Stimulated activated memory B cell treated with anti-CD40 and anti-IgM and Interleukin-4, amounts not matched to agents 10 μg/mL and 1 μg/mL and 100 μg/mL, for 72 hours (primary cell): ENCODE measurements around the gene SHISA6.

Experiments used
- ATAC-seq: fragments of 150-1000 bp; cut with Tn5 transposase; 2 replicates; pipeline ENCODE4 v1.10.0; 2021
- H3K27ac Mint-ChIP-seq: one replicate; pipeline ENCODE4 v1.8.0; 2022; ENCODE audit warnings: mild to moderate bottlenecking, mixed read lengths
- H3K27me3 Mint-ChIP-seq: one replicate; pipeline ENCODE4 v1.8.0; 2022; ENCODE audit warnings: mixed read lengths
- H3K36me3 Mint-ChIP-seq: one replicate; pipeline ENCODE4 v1.8.0; 2022; ENCODE audit warnings: mixed read lengths
- H3K4me1 Mint-ChIP-seq: one replicate; pipeline ENCODE4 v1.8.0; 2022; ENCODE audit warnings: mixed read lengths
- H3K4me3 Mint-ChIP-seq: one replicate; pipeline ENCODE4 v1.8.0; 2022; ENCODE audit warnings: mild to moderate bottlenecking, moderate library complexity, mixed read lengths
- H3K9me3 Mint-ChIP-seq: one replicate; pipeline ENCODE4 v1.8.0; 2022; ENCODE audit warnings: mixed read lengths

SHISA6 gene

GRCh38 chr17:11467639-11468038 lies 226.6 kb downstream of the SHISA6 start:
- H3K27me3 Mint-ChIP-seq, result no peaks in the 10 kb centered on the region
- ATAC-seq, result no peak
- no peaks in the 10 kb centered on the region for H3K36me3 Mint-ChIP-seq

GRCh38 chr17:11485336-11486100 lies 244.5 kb downstream of the SHISA6 start:
- Mint-ChIP-seq H3K27me3 (no peaks in the 10 kb centered on the region), H3K9me3 (peaks cover 7% of the 10 kb centered on the region), H3K4me1 (no peaks in the 10 kb centered on the region), H3K4me3 (no peak overlapping the region), H3K36me3 (no peaks in the 10 kb centered on the region), H3K27ac (no peak overlapping the region)
- ATAC-seq, result no peak

More at GRCh38 chr17:11467639-11468038, 226.6 kb downstream of the SHISA6 start:
- Mint-ChIP-seq H3K9me3 (peaks cover 5% of the 10 kb centered on the region), H3K4me1 (no peaks in the 10 kb centered on the region), H3K27ac (no peak overlapping the region), H3K4me3 (no peak overlapping the region)

- H3K36me3 Mint-ChIP-seq, result no peaks in the 10 kb centered on the region
- H3K4me3 Mint-ChIP-seq, result no peak overlapping the region
- ATAC-seq, result no peak
- no peaks in the 10 kb centered on the region for H3K4me1 Mint-ChIP-seq
- H3K27me3 Mint-ChIP-seq, result no peaks in the 10 kb centered on the region
- H3K9me3 Mint-ChIP-seq, result peaks cover 7% of the 10 kb centered on the region
- H3K27ac Mint-ChIP-seq, result no peak overlapping the region
Measured at GRCh38 chr17:11486101-11486867, 245.3 kb downstream of the SHISA6 start.

GRCh38 chr17:11486868-11487310 lies 245.9 kb downstream of the SHISA6 start:
- Mint-ChIP-seq H3K27ac (no peak overlapping the region), H3K4me3 (no peak overlapping the region), H3K27me3 (no peaks in the 10 kb centered on the region), H3K36me3 (no peaks in the 10 kb centered on the region), H3K9me3 (peaks cover 7% of the 10 kb centered on the region), H3K4me1 (no peaks in the 10 kb centered on the region)
- ATAC-seq, result no peak

GRCh38 chr17:11487469-11487868 lies 246.5 kb downstream of the SHISA6 start:
- Mint-ChIP-seq H3K27me3 (no peaks in the 10 kb centered on the region), H3K4me1 (no peaks in the 10 kb centered on the region), H3K27ac (no peak overlapping the region), H3K36me3 (no peaks in the 10 kb centered on the region), H3K9me3 (peaks cover 7% of the 10 kb centered on the region), H3K4me3 (no peak overlapping the region)
- ATAC-seq, result no peak

- H3K4me1 Mint-ChIP-seq, result no peaks in the 10 kb centered on the region
- H3K27me3 Mint-ChIP-seq, result no peaks in the 10 kb centered on the region
- no peak overlapping the region for H3K27ac Mint-ChIP-seq
- H3K9me3 Mint-ChIP-seq, result peaks cover 7% of the 10 kb centered on the region
- ATAC-seq, result no peak
- no peak overlapping the region for H3K4me3 Mint-ChIP-seq
- H3K36me3 Mint-ChIP-seq, result no peaks in the 10 kb centered on the region
Measured at GRCh38 chr17:11488407-11488806, 247.4 kb downstream of the SHISA6 start.

GRCh38 chr17:11490171-11490755 lies 249.2 kb downstream of the SHISA6 start:
- peaks cover 9% of the 10 kb centered on the region for H3K9me3 Mint-ChIP-seq

GRCh38 chr17:11492511-11492910 lies 251.5 kb downstream of the SHISA6 start:
- ATAC-seq, result no peak
- no peak overlapping the region for H3K27ac Mint-ChIP-seq
- no peaks in the 10 kb centered on the region for H3K4me1 Mint-ChIP-seq
- no peaks in the 10 kb centered on the region for H3K27me3 Mint-ChIP-seq
- no peak overlapping the region for H3K4me3 Mint-ChIP-seq
- no peaks in the 10 kb centered on the region for H3K36me3 Mint-ChIP-seq
- peaks cover 9% of the 10 kb centered on the region for H3K9me3 Mint-ChIP-seq

More at GRCh38 chr17:11490171-11490755, 249.2 kb downstream of the SHISA6 start:
- Mint-ChIP-seq H3K27ac (no peak overlapping the region), H3K27me3 (no peaks in the 10 kb centered on the region), H3K36me3 (no peaks in the 10 kb centered on the region), H3K4me3 (no peak overlapping the region), H3K4me1 (no peaks in the 10 kb centered on the region)
- no peak for ATAC-seq

GRCh38 chr17:11493936-11494335 lies 252.9 kb downstream of the SHISA6 start:
- ATAC-seq, result no peak
- no peaks in the 10 kb centered on the region for H3K36me3 Mint-ChIP-seq
- no peak overlapping the region for H3K27ac Mint-ChIP-seq
- H3K9me3 Mint-ChIP-seq, result peaks cover 12% of the 10 kb centered on the region
- no peaks in the 10 kb centered on the region for H3K27me3 Mint-ChIP-seq
- no peaks in the 10 kb centered on the region for H3K4me1 Mint-ChIP-seq
- H3K4me3 Mint-ChIP-seq, result no peak overlapping the region

GRCh38 chr17:11495613-11496012 lies 254.6 kb downstream of the SHISA6 start:
- H3K27me3 Mint-ChIP-seq, result no peaks in the 10 kb centered on the region
- H3K4me1 Mint-ChIP-seq, result no peaks in the 10 kb centered on the region
- no peak overlapping the region for H3K27ac Mint-ChIP-seq
- H3K9me3 Mint-ChIP-seq, result peaks cover 5% of the 10 kb centered on the region
- no peaks in the 10 kb centered on the region for H3K36me3 Mint-ChIP-seq
- H3K4me3 Mint-ChIP-seq, result no peak overlapping the region
- ATAC-seq, result no peak

GRCh38 chr17:11499881-11500280 lies 258.9 kb downstream of the SHISA6 start:
- Mint-ChIP-seq H3K27ac (no peak overlapping the region), H3K9me3 (peaks cover 9% of the 10 kb centered on the region), H3K4me3 (no peak overlapping the region), H3K27me3 (no peaks in the 10 kb centered on the region), H3K4me1 (no peaks in the 10 kb centered on the region), H3K36me3 (no peaks in the 10 kb centered on the region)
- no peak for ATAC-seq

GRCh38 chr17:11503308-11504035 lies 262.5 kb downstream of the SHISA6 start:
- H3K9me3 Mint-ChIP-seq, result peaks cover 11% of the 10 kb centered on the region
- no peak overlapping the region for H3K27ac Mint-ChIP-seq
- no peaks in the 10 kb centered on the region for H3K36me3 Mint-ChIP-seq
- H3K27me3 Mint-ChIP-seq, result no peaks in the 10 kb centered on the region
- ATAC-seq, result no peak
- no peak overlapping the region for H3K4me3 Mint-ChIP-seq
- no peaks in the 10 kb centered on the region for H3K4me1 Mint-ChIP-seq

- no peaks in the 10 kb centered on the region for H3K36me3 Mint-ChIP-seq
- no peak overlapping the region for H3K27ac Mint-ChIP-seq
- H3K4me3 Mint-ChIP-seq, result no peak overlapping the region
- H3K4me1 Mint-ChIP-seq, result no peaks in the 10 kb centered on the region
- H3K9me3 Mint-ChIP-seq, result peaks cover 8% of the 10 kb centered on the region
- ATAC-seq, result no peak
- no peaks in the 10 kb centered on the region for H3K27me3 Mint-ChIP-seq
Measured at GRCh38 chr17:11506635-11507034, 265.6 kb downstream of the SHISA6 start.

- H3K4me3 Mint-ChIP-seq, result no peak overlapping the region
- peaks cover 5% of the 10 kb centered on the region for H3K9me3 Mint-ChIP-seq
- no peak for ATAC-seq
- no peaks in the 10 kb centered on the region for H3K36me3 Mint-ChIP-seq
- no peaks in the 10 kb centered on the region for H3K27me3 Mint-ChIP-seq
- no peak overlapping the region for H3K27ac Mint-ChIP-seq
- H3K4me1 Mint-ChIP-seq, result no peaks in the 10 kb centered on the region
Measured at GRCh38 chr17:11511696-11512095, 270.7 kb downstream of the SHISA6 start.

- H3K9me3 Mint-ChIP-seq, result no peaks in the 10 kb centered on the region
- no peak for ATAC-seq
- no peak overlapping the region for H3K27ac Mint-ChIP-seq
- H3K4me1 Mint-ChIP-seq, result no peaks in the 10 kb centered on the region
- no peaks in the 10 kb centered on the region for H3K27me3 Mint-ChIP-seq
- H3K4me3 Mint-ChIP-seq, result no peak overlapping the region
- H3K36me3 Mint-ChIP-seq, result no peaks in the 10 kb centered on the region
Measured at GRCh38 chr17:11514565-11514964, 273.6 kb downstream of the SHISA6 start.
